Testis (tissue), 2 donors: ENCODE measurements around the gene SIRT7.

Experiments used
- CTCF ChIP-seq, 3 experiments: fragments of 450-650 bp in 2 of 3; fragments of 200-600 bp in 1 of 3; sonication (generic) in 1 of 3; IDR thresholded peaks; one replicate each; pipeline ENCODE4 v1.5.1; 2016 to 2019; ENCODE audit warnings: antibody characterized with exemption in 3 of 3, mild to moderate bottlenecking in 2 of 3, moderate library complexity in 1 of 3
- POLR2A ChIP-seq: fragments of 450-650 bp; IDR thresholded peaks from one replicate; pipeline ENCODE4 v1.6.1; 2017; ENCODE audit warnings: antibody characterized with exemption, mild to moderate bottlenecking, moderate library complexity

GRCh38 chr17:81942167-81942553, 24.2 kb upstream of the SIRT7 start:
- TF ChIP-seq CTCF (IDR thresholded peaks at IDR 0.05) (no peak), POLR2A (no peak)
